OCI-LY7 (cell line): ENCODE data around the gene IL4. TPM values are rescaled to one million over a fixed set of nuclear protein-coding genes. Genes with fewer than 3 reads are reported as not detected.

Experiments
- BruUV-seq: library from RNA; stranded (reverse); fragments of 400-500 nt; replicated peaks from 2 replicates; lab custom pipeline; 2021; lab: Mats Ljungman, UMichigan
- CTCF ChIA-PET: fragments of 300-600 bp; sonication (Branson Sonifier 250); formaldehyde crosslinking; loops from one replicate; lab custom pipeline; 2022; ENCODE audit warnings: antibody characterized with exemption; ENCODE audit not compliant: unreplicated experiment; lab: Charles Lee
- POLR2A ChIA-PET: fragments of 300-600 bp; sonication (Branson Sonifier 250); formaldehyde crosslinking; loops from one replicate; lab custom pipeline; 2022; ENCODE audit warnings: antibody characterized with exemption; lab: Charles Lee
- DNase-seq: peaks from one replicate; pipeline ENCODE4 v3.0.0-alpha.2; 2015; ENCODE audit warnings: low spot score
- H2AFZ ChIP-seq: fragments of 200-600 bp; sonication (generic), shearing (Covaris generic); 2 replicates; pipeline ENCODE4 v1.6.1; 2014; ENCODE audit warnings: mild to moderate bottlenecking, antibody characterized with exemption, low read length, moderate library complexity
- H3K27ac ChIP-seq: fragments of 200-600 bp; sonication (generic); 2 replicates; pipeline ENCODE4 v1.5.1; 2014; ENCODE audit warnings: mixed run types, low read depth, mild to moderate bottlenecking, moderate library complexity, low read length, inconsistent platforms; ENCODE audit not compliant: poor library complexity, severe bottlenecking
- H3K36me3 ChIP-seq: fragments of 200-600 bp; sonication (generic); 2 replicates; pipeline ENCODE4 v1.6.1; 2014; ENCODE audit warnings: mild to moderate bottlenecking, antibody characterized with exemption, low read length, moderate library complexity, mixed read lengths; ENCODE audit not compliant: insufficient read depth
- H3K4me1 ChIP-seq: fragments of 200-600 bp; sonication (generic); 2 replicates; pipeline ENCODE4 v1.5.1; 2014; ENCODE audit warnings: mild to moderate bottlenecking, low read length; ENCODE audit not compliant: insufficient read depth, poor library complexity, severe bottlenecking
- H3K4me2 ChIP-seq: fragments of 200-600 bp; sonication (generic); 2 replicates; pipeline ENCODE4 v1.6.1; 2014; ENCODE audit warnings: mild to moderate bottlenecking, low read length
- H3K4me3 ChIP-seq: fragments of 200-600 bp; sonication (generic); 2 replicates; pipeline ENCODE4 v1.5.1; 2014; ENCODE audit warnings: mild to moderate bottlenecking, low read depth, low read length; ENCODE audit not compliant: poor library complexity, severe bottlenecking
- H3K79me2 ChIP-seq: fragments of 200-600 bp; sonication (generic); 2 replicates; pipeline ENCODE4 v1.6.1; 2016; ENCODE audit warnings: low read depth, mild to moderate bottlenecking, low read length, moderate library complexity, mixed read lengths; ENCODE audit not compliant: insufficient read depth
- H3K9me2 ChIP-seq: fragments of 200-600 bp; sonication (generic); 2 replicates; pipeline ENCODE4 v1.6.1; 2016; ENCODE audit warnings: mild to moderate bottlenecking, low read length, mixed read lengths; ENCODE audit not compliant: insufficient read depth
- H3K9me3 ChIP-seq: fragments of 200-600 bp; sonication (generic); 2 replicates; pipeline ENCODE4 v1.6.1; 2014; ENCODE audit warnings: mild to moderate bottlenecking, mixed run types, low read length, mixed read lengths
- H4K20me1 ChIP-seq: fragments of 200-600 bp; sonication (generic); 2 replicates; pipeline ENCODE4 v1.6.1; 2014; ENCODE audit warnings: mild to moderate bottlenecking, antibody characterized with exemption, low read length, moderate library complexity, mixed read lengths; ENCODE audit not compliant: insufficient read depth
- CTCF ChIP-seq: fragments of 200-600 bp; sonication (generic); conservative IDR thresholded peaks from 2 replicates; pipeline ENCODE4 v1.5.1; 2014; ENCODE audit warnings: mild to moderate bottlenecking, antibody characterized with exemption, low read length, moderate library complexity, mixed read lengths
- EZH2phosphoT487 ChIP-seq: fragments of 200-600 bp; sonication (generic); IDR thresholded peaks from 2 replicates; pipeline ENCODE4 v1.6.1; 2018; ENCODE audit warnings: low read depth, borderline replicate concordance, mild to moderate bottlenecking, mixed run types, antibody characterized with exemption, low read length, moderate library complexity, mixed read lengths
- intact Hi-C: fragments of 100-400 bp; cut with micrococcal nuclease; formaldehyde crosslinking; loops from one replicate; pipeline ENCODE4 v1.10.0; 2022; ENCODE audit not compliant: unreplicated experiment
- total RNA-seq, 2 experiments: library from RNA; depleted of rRNA in 1 of 2; stranded (reverse); fragments of >200 nt in 1 of 2; shearing (Covaris generic) in 1 of 2; gene quantifications; 2 replicates each; pipeline ENCODE4 v1.2.3, GENCODE V29; 2014 to 2022

IL4 gene
- total RNA-seq, 2 experiments from 2014 or later = not detected

GRCh38 chr5:132651838-132652469 lies 21.8 kb upstream of the IL4 start:
- Histone ChIP-seq H3K4me3 (no peak overlapping the region), H4K20me1 (no peaks in the 10 kb centered on the region), H3K4me2 (no peak overlapping the region), H2AFZ (no peak overlapping the region), H3K4me1 (no peaks in the 10 kb centered on the region), H3K79me2 (no peaks in the 10 kb centered on the region), H3K9me3 (peaks cover 4% of the 10 kb centered on the region; the same call in 1 of the 2 replicates), H3K36me3 (no peaks in the 10 kb centered on the region), H3K27ac (no peak overlapping the region), H3K9me2 (no peaks in the 10 kb centered on the region)
- no TSS peak for BruUV-seq
- TF ChIP-seq EZH2phosphoT487 (no peak), CTCF (no peak)
- DNase-seq = no peak
- ChIA-PET CTCF (no interaction called here), POLR2A (no interaction called here)
- intact Hi-C loops = loop anchor here (5.0 kb wide), 1 partner anchor 265 kb away; no protein-coding TSS in a partner anchor

GRCh38 chr5:132653716-132654115 lies 20.1 kb upstream of the IL4 start:
- Histone ChIP-seq H3K9me2 (no peaks in the 10 kb centered on the region), H3K27ac (no peak overlapping the region), H3K4me2 (no peak overlapping the region), H2AFZ (no peak overlapping the region), H3K36me3 (no peaks in the 10 kb centered on the region), H3K4me1 (no peaks in the 10 kb centered on the region), H4K20me1 (no peaks in the 10 kb centered on the region), H3K9me3 (no peaks in the 10 kb centered on the region), H3K79me2 (no peaks in the 10 kb centered on the region), H3K4me3 (no peak overlapping the region)
- DNase-seq = no peak
- CTCF ChIA-PET = no interaction called here
- intact Hi-C loops = loop anchor here (5.0 kb wide), 1 partner anchor 266 kb away; no protein-coding TSS in a partner anchor
- no peak for TF ChIP-seq EZH2phosphoT487
- TF ChIP-seq CTCF = no peak
- POLR2A ChIA-PET = no interaction called here
- no TSS peak for BruUV-seq
